Caco-2 (cell line): Measurements from ENCODE around the gene LARP1B. TPM values are rescaled to one million over a fixed set of nuclear protein-coding genes. Genes with fewer than 3 reads are reported as not detected.

Experiments used
- BruUV-seq: library from RNA; stranded (reverse); fragments of 400-500 nt; replicated peaks from 2 replicates; lab custom pipeline; 2021; lab: Mats Ljungman, UMichigan
- CTCF ChIA-PET: fragments of 300-600 bp; sonication (Branson Sonifier 250); formaldehyde crosslinking; loops from one replicate; lab custom pipeline; 2022; ENCODE audit warnings: antibody characterized with exemption; lab: Charles Lee
- POLR2A ChIA-PET: fragments of 300-600 bp; sonication (Branson Sonifier 250); formaldehyde crosslinking; loops from one replicate; lab custom pipeline; 2022; ENCODE audit warnings: antibody characterized with exemption; lab: Charles Lee
- DNase-seq, 2 experiments: peaks; one replicate each; pipeline versions ENCODE4 v3.0.0 to v3.0.0-alpha.2; 2020 to 2022
- H3K27me3 ChIP-seq: replicated peaks from 2 replicates; pipeline ENCODE4 v1.6.0; 2011; ENCODE audit warnings: low read length; ENCODE audit not compliant: control insufficient read depth, insufficient read depth
- H3K36me3 ChIP-seq: 2 replicates; pipeline ENCODE4 v1.5.1; 2011; ENCODE audit warnings: low read length; ENCODE audit not compliant: control insufficient read depth, insufficient read depth
- H3K4me1 ChIP-seq: fragments of 250-450 bp; sonication (Bioruptor Pico); 2 replicates; pipeline ENCODE4 v1.5.1; 2020; ENCODE audit warnings: mild to moderate bottlenecking
- H3K4me3 ChIP-seq: 2 replicates; pipeline ENCODE4 v1.5.1; 2011; ENCODE audit warnings: low read depth, mild to moderate bottlenecking, control low read depth, low read length
- H3K9me3 ChIP-seq: fragments of 250-450 bp; sonication (Bioruptor Pico); 2 replicates; pipeline ENCODE4 v1.5.1; 2020; ENCODE audit warnings: mild to moderate bottlenecking, moderate library complexity
- H3K27ac Mint-ChIP-seq: one replicate; pipeline ENCODE4 v1.8.0; 2022; ENCODE audit warnings: mixed read lengths; ENCODE audit not compliant: unreplicated experiment
- H3K27me3 Mint-ChIP-seq: one replicate; pipeline ENCODE4 v1.8.0; 2022; ENCODE audit warnings: mixed read lengths; ENCODE audit not compliant: insufficient read depth, unreplicated experiment
- H3K36me3 Mint-ChIP-seq: one replicate; pipeline ENCODE4 v1.8.0; 2022; ENCODE audit warnings: mild to moderate bottlenecking, mixed read lengths; ENCODE audit not compliant: insufficient read depth, unreplicated experiment
- H3K4me1 Mint-ChIP-seq: one replicate; pipeline ENCODE4 v1.8.0; 2022; ENCODE audit warnings: low read depth, mixed read lengths; ENCODE audit not compliant: unreplicated experiment
- H3K4me3 Mint-ChIP-seq: one replicate; pipeline ENCODE4 v1.8.0; 2022; ENCODE audit warnings: mild to moderate bottlenecking, moderate library complexity, mixed read lengths; ENCODE audit not compliant: unreplicated experiment
- H3K9me3 Mint-ChIP-seq: one replicate; pipeline ENCODE4 v1.8.0; 2022; ENCODE audit warnings: mixed read lengths; ENCODE audit not compliant: unreplicated experiment
- intact Hi-C: fragments of 100-400 bp; cut with micrococcal nuclease; formaldehyde crosslinking; loops from one replicate; pipeline ENCODE4 v1.10.0; 2022; ENCODE audit not compliant: unreplicated experiment
- total RNA-seq: library from RNA; stranded (reverse); gene quantifications from 2 replicates; pipeline ENCODE4 v1.2.3, GENCODE V29; 2022
- TF ChIP-seq, protein P1 (sequence below), 2 experiments: fragments of 200-600 bp in 1 of 2; IDR thresholded peaks; 1 replicate in 1 of 2; 2 replicates in 1 of 2; pipeline versions ENCODE4 v1.5.1 to v1.8.0; 2011 to 2022; ENCODE audit warnings: antibody characterized with exemption in 1 of 2, control low read depth in 1 of 2, inconsistent platforms in 1 of 2, low read depth in 1 of 2, low read length in 1 of 2, mild to moderate bottlenecking in 1 of 2, moderate library complexity in 1 of 2; ENCODE audit not compliant: insufficient read depth in 1 of 2, severe bottlenecking in 1 of 2, unreplicated experiment in 1 of 2

LARP1B gene
- total RNA-seq, 1 experiment from 2014 or later: 23.6 TPM

DNA sequence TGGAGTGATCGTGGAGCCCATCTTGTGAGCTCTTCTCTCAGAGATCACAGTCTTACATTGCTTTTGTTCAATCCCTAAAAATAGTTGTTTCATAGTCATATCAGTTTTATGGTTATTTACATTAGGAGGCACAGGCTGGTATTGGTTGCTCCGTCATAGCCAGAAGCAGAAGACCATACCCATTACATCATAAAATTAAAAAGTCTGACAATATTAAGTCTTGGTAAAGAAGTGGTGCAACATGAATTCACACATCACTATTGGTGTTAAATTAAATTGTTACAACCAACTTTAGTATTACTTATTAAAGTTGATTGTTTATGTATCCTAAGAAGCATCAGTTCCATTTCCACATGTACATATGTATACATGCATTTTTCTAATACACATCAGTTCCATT lies 84.6 kb downstream of the LARP1B start:
- H3K9me3 ChIP-seq: no peaks in the 10 kb centered on the region
- no peaks in the 10 kb centered on the region for H3K27me3 ChIP-seq
- TF ChIP-seq, protein P1, sequence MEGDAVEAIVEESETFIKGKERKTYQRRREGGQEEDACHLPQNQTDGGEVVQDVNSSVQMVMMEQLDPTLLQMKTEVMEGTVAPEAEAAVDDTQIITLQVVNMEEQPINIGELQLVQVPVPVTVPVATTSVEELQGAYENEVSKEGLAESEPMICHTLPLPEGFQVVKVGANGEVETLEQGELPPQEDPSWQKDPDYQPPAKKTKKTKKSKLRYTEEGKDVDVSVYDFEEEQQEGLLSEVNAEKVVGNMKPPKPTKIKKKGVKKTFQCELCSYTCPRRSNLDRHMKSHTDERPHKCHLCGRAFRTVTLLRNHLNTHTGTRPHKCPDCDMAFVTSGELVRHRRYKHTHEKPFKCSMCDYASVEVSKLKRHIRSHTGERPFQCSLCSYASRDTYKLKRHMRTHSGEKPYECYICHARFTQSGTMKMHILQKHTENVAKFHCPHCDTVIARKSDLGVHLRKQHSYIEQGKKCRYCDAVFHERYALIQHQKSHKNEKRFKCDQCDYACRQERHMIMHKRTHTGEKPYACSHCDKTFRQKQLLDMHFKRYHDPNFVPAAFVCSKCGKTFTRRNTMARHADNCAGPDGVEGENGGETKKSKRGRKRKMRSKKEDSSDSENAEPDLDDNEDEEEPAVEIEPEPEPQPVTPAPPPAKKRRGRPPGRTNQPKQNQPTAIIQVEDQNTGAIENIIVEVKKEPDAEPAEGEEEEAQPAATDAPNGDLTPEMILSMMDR (IDR thresholded peaks at IDR 0.05; ENCODE audit: insufficient read depth in 1 of 2, low read depth in 1 of 2, low read length in 1 of 2, severe bottlenecking in 1 of 2, unreplicated experiment in 1 of 2): no peak
- POLR2A ChIA-PET: no interaction called here
- no peak for DNase-seq
- intact Hi-C loops: no loop called here
- Mint-ChIP-seq H3K27me3 (no peaks in the 10 kb centered on the region), H3K4me1 (peaks cover 7% of the 10 kb centered on the region), H3K9me3 (no peaks in the 10 kb centered on the region), H3K27ac (no peak overlapping the region), H3K36me3 (peaks cover 9% of the 10 kb centered on the region), H3K4me3 (no peak overlapping the region)
- no peak overlapping the region for H3K4me3 ChIP-seq
- BruUV-seq: no TSS peak
- CTCF ChIA-PET: no interaction called here
- H3K4me1 ChIP-seq: peaks cover 4% of the 10 kb centered on the region; the same call in 1 of the 2 replicates
- H3K36me3 ChIP-seq: peaks cover 2% of the 10 kb centered on the region; the same call in 1 of the 2 replicates

DNA sequence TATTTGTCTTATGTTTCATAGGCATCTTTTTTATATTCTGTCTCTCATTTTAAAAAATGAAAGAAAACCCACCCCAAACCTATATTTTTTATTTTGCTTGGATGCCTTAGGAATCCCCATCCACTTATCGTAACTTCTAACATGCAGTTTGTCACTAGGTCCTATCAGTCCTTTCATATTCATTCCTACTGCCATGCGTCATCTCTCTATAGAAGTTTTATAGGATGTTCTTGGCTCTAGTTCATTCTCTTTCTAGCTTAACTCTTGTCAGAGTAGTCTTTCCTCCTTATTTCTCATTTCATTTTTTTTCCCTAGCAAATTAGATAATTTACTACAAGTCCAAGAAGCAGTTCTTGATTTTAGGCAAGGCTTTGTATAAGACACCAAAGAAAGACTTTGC lies 92.7 kb downstream of the LARP1B start:
- Histone ChIP-seq H3K27me3 (no peaks in the 10 kb centered on the region), H3K36me3 (no peaks in the 10 kb centered on the region), H3K4me3 (no peak overlapping the region), H3K9me3 (no peaks in the 10 kb centered on the region), H3K4me1 (no peaks in the 10 kb centered on the region)
- Mint-ChIP-seq H3K9me3 (peaks cover 24% of the 10 kb centered on the region), H3K36me3 (peaks cover 19% of the 10 kb centered on the region), H3K27me3 (no peaks in the 10 kb centered on the region), H3K27ac (no peak overlapping the region), H3K4me3 (no peak overlapping the region), H3K4me1 (peaks cover 7% of the 10 kb centered on the region)
- no TSS peak for BruUV-seq
- intact Hi-C loops: no loop called here
- TF ChIP-seq, protein P1 (IDR thresholded peaks at IDR 0.05; ENCODE audit: insufficient read depth in 1 of 2, low read depth in 1 of 2, low read length in 1 of 2, severe bottlenecking in 1 of 2, unreplicated experiment in 1 of 2): no peak
- ChIA-PET CTCF (no interaction called here), POLR2A (no interaction called here)
- no peak for DNase-seq

DNA sequence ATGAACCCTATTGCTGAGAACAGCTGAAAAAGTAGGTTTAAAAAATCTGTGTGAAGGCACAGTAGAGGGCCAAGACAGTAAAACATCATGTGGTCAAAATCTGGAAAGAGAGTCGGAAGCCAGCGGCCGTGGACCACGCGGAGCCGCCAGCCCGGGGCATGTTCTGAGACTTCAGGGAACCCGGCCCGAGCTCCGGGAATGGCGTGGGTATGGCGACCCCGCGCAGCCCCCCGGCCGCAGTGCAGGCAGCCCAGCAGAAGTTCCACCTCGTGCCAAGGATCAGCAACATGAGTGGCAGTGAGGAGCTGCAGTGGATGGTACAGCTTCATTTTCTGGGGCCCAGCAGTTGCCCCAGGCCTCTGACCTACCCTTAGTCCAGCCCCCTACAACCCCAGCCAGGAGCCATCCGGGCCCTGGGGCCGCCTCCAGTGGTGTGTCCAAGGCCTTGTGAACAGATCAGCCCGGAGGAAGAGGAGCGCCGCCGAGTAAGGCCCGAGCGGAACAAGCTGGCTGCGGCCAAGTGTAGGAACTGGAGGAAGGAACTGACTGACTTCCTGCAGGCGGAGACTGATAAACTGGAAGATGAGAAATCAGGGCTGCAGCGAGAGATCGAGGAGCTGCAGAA lies 94.2 kb downstream of the LARP1B start:
- TF ChIP-seq, protein P1 (IDR thresholded peaks at IDR 0.05; ENCODE audit: insufficient read depth in 1 of 2, low read depth in 1 of 2, low read length in 1 of 2, severe bottlenecking in 1 of 2, unreplicated experiment in 1 of 2): no peak
- H3K27ac Mint-ChIP-seq: no peak overlapping the region
- intact Hi-C loops: no loop called here
- no peaks in the 10 kb centered on the region for H3K27me3 Mint-ChIP-seq
- H3K9me3 Mint-ChIP-seq: peaks cover 24% of the 10 kb centered on the region
- ChIA-PET CTCF (no interaction called here), POLR2A (no interaction called here)
- no peaks in the 10 kb centered on the region for H3K36me3 ChIP-seq
- no peak overlapping the region for H3K4me3 ChIP-seq
- DNase-seq: no peak
- no peaks in the 10 kb centered on the region for H3K27me3 ChIP-seq
- no peaks in the 10 kb centered on the region for H3K9me3 ChIP-seq
- no peaks in the 10 kb centered on the region for H3K4me1 ChIP-seq
- H3K4me1 Mint-ChIP-seq: no peaks in the 10 kb centered on the region
- H3K4me3 Mint-ChIP-seq: no peak overlapping the region
- no TSS peak for BruUV-seq
- peaks cover 19% of the 10 kb centered on the region for H3K36me3 Mint-ChIP-seq
